Natural killer cell treated with Interleukin-12 subunit alpha and Interleukin-12 subunit beta and Interleukin-15 and Interleukin-18, amount 100 ng/mL, for 72 hours (primary cell): ENCODE measurements around the gene HOXD9. TPM values are rescaled to one million over a fixed set of nuclear protein-coding genes. Genes with fewer than 3 reads are reported as not detected.

Experiments used
- ATAC-seq, 2 donors: fragments of 150-1000 bp; cut with Tn5 transposase in 1 of 2; sonication (Bioruptor Pico), chemical (Tn5 transposase) in 1 of 2; 2 replicates each; pipeline ENCODE4 v1.10.0; 2021
- DNase-seq: peaks from one replicate; pipeline ENCODE4 v3.0.0; 2022; ENCODE audit warnings: low spot score
- H3K27ac Mint-ChIP-seq, 2 donors: 1 replicate in 1 of 2; 2 replicates in 1 of 2; pipeline ENCODE4 v1.8.0; 2022; ENCODE audit warnings: mixed read lengths in 2 of 2, mild to moderate bottlenecking in 1 of 2, moderate library complexity in 1 of 2
- H3K27me3 Mint-ChIP-seq, 2 donors: 1 replicate in 1 of 2; 2 replicates in 1 of 2; pipeline ENCODE4 v1.8.0; 2022; ENCODE audit warnings: mixed read lengths in 2 of 2
- H3K36me3 Mint-ChIP-seq: one replicate; pipeline ENCODE4 v1.8.0; 2022; ENCODE audit warnings: mixed read lengths
- H3K4me1 Mint-ChIP-seq, 2 donors: 1 replicate in 1 of 2; 2 replicates in 1 of 2; pipeline ENCODE4 v1.8.0; 2022; ENCODE audit warnings: low read depth in 2 of 2, mixed read lengths in 2 of 2, mild to moderate bottlenecking in 1 of 2
- H3K4me3 Mint-ChIP-seq: one replicate; pipeline ENCODE4 v1.8.0; 2022; ENCODE audit warnings: mixed read lengths
- H3K9me3 Mint-ChIP-seq: 2 replicates; pipeline ENCODE4 v1.8.0; 2022; ENCODE audit warnings: mixed read lengths
- total RNA-seq, 2 donors: library from RNA; stranded (reverse); gene quantifications; one replicate each; pipeline ENCODE4 v1.2.3, GENCODE V29; 2022

Gene HOXD9
- total RNA-seq, 2 donors from 2014 or later: not detected

GRCh38 chr2:176114930-176115625 is 7.4 kb upstream of the HOXD9 start:
- no peak for ATAC-seq
- H3K4me1 Mint-ChIP-seq: peaks cover 8 to 9% of the 10 kb centered on the region in 2 donors
- H3K27ac Mint-ChIP-seq: no peak overlapping the region
- H3K9me3 Mint-ChIP-seq: peaks cover 3% of the 10 kb centered on the region
- peaks cover 57 to 79% of the 10 kb centered on the region in 2 donors for H3K27me3 Mint-ChIP-seq
- no peak overlapping the region for H3K4me3 Mint-ChIP-seq
- H3K36me3 Mint-ChIP-seq: peaks cover 13% of the 10 kb centered on the region
- no peak for DNase-seq

- no peak within 1 kb of the TSS for H3K4me3 Mint-ChIP-seq
These were observed 6.4 kb upstream of the HOXD9 start, which contains the start of gene HOXD10 for GRCh38 chr2:176115883-176116813. HOXD10 (plus strand) TSS chr2:176116778; CDS start chr2:176116834, 56 bp downstream.

GRCh38 chr2:176117162-176117822 is 5.2 kb upstream of the HOXD9 start:
- H3K36me3 Mint-ChIP-seq: peaks cover 13% of the 10 kb centered on the region
- DNase-seq (no peak), ATAC-seq (no peak)
- peaks cover 8 to 9% of the 10 kb centered on the region in 2 donors for H3K4me1 Mint-ChIP-seq
- no peak overlapping the region for H3K4me3 Mint-ChIP-seq
- peaks cover 3% of the 10 kb centered on the region for H3K9me3 Mint-ChIP-seq
- H3K27ac Mint-ChIP-seq: no peak overlapping the region
- H3K27me3 Mint-ChIP-seq: peaks cover 52 to 79% of the 10 kb centered on the region in 2 donors

More at GRCh38 chr2:176115883-176116813, 6.4 kb upstream of the HOXD9 start, which contains the start of gene HOXD10:
- ATAC-seq: no peak
- Mint-ChIP-seq H3K4me1 (peaks cover 8 to 9% of the 10 kb centered on the region in 2 donors), H3K27ac (no peak within 1 kb of the TSS), H3K9me3 (peaks cover 3% of the 10 kb centered on the region), H3K27me3 (peaks cover 57 to 83% of the 10 kb centered on the region in 2 donors), H3K36me3 (peaks cover 13% of the 10 kb centered on the region)
- no peak for DNase-seq

GRCh38 chr2:176117823-176118371 is 4.6 kb upstream of the HOXD9 start:
- Mint-ChIP-seq H3K4me1 (peaks cover 8 to 9% of the 10 kb centered on the region in 2 donors), H3K36me3 (peaks cover 13% of the 10 kb centered on the region), H3K9me3 (peaks cover 3% of the 10 kb centered on the region), H3K27ac (no peak overlapping the region), H3K4me3 (peak overlapping the region; percentile 40), H3K27me3 (peaks cover 53 to 74% of the 10 kb centered on the region in 2 donors)
- DNase-seq (no peak), ATAC-seq (no peak)

GRCh38 chr2:176118601-176119339 is 3.7 kb upstream of the HOXD9 start:
- H3K4me3 Mint-ChIP-seq: peak overlapping the region; percentile 40

GRCh38 chr2:176120364-176121189 is 1.9 kb upstream of the HOXD9 start:
- Mint-ChIP-seq H3K9me3 (peaks cover 3% of the 10 kb centered on the region), H3K4me3 (no peak overlapping the region), H3K4me1 (peaks cover 9 to 13% of the 10 kb centered on the region in 2 donors), H3K27me3 (peaks cover 64 to 73% of the 10 kb centered on the region in 2 donors), H3K36me3 (peaks cover 13% of the 10 kb centered on the region), H3K27ac (no peak overlapping the region)
- DNase-seq (no peak), ATAC-seq (no peak)

More at GRCh38 chr2:176118601-176119339, 3.7 kb upstream of the HOXD9 start:
- no peak overlapping the region for H3K27ac Mint-ChIP-seq
- no peak for ATAC-seq
- H3K36me3 Mint-ChIP-seq: peaks cover 13% of the 10 kb centered on the region
- DNase-seq: no peak
- peaks cover 9 to 11% of the 10 kb centered on the region in 2 donors for H3K4me1 Mint-ChIP-seq
- peaks cover 3% of the 10 kb centered on the region for H3K9me3 Mint-ChIP-seq
- peaks cover 54 to 69% of the 10 kb centered on the region in 2 donors for H3K27me3 Mint-ChIP-seq

- DNase-seq (no peak), ATAC-seq (no peak)
- Mint-ChIP-seq H3K9me3 (peaks cover 3% of the 10 kb centered on the region), H3K27me3 (peaks cover 67 to 76% of the 10 kb centered on the region in 2 donors), H3K27ac (no peak overlapping the region), H3K36me3 (peaks cover 13% of the 10 kb centered on the region), H3K4me1 (peaks cover 9 to 13% of the 10 kb centered on the region in 2 donors), H3K4me3 (no peak overlapping the region)
These were observed 1.1 kb upstream of the HOXD9 start for GRCh38 chr2:176121190-176122051.

- ATAC-seq: peak in 1 of 2 donors; percentile 14
These were observed 352 bp upstream of the HOXD9 start for GRCh38 chr2:176122052-176122682.

GRCh38 chr2:176123411-176124109 is 1.0 kb downstream of the HOXD9 start:
- Mint-ChIP-seq H3K27me3 (peaks cover 66 to 75% of the 10 kb centered on the region in 2 donors), H3K36me3 (peaks cover 12% of the 10 kb centered on the region), H3K9me3 (peaks cover 3% of the 10 kb centered on the region), H3K27ac (no peak overlapping the region), H3K4me3 (no peak overlapping the region), H3K4me1 (peaks cover 11 to 15% of the 10 kb centered on the region in 2 donors)
- ATAC-seq: no peak
- DNase-seq: no peak

More at GRCh38 chr2:176122052-176122682, 352 bp upstream of the HOXD9 start:
- DNase-seq: no peak
- H3K27me3 Mint-ChIP-seq: peaks cover 65 to 75% of the 10 kb centered on the region in 2 donors
- H3K36me3 Mint-ChIP-seq: peaks cover 7% of the 10 kb centered on the region
- no peak overlapping the region for H3K4me3 Mint-ChIP-seq
- H3K4me1 Mint-ChIP-seq: peaks cover 9 to 13% of the 10 kb centered on the region in 2 donors
- peaks cover 3% of the 10 kb centered on the region for H3K9me3 Mint-ChIP-seq
- no peak overlapping the region for H3K27ac Mint-ChIP-seq

- Mint-ChIP-seq H3K27ac (no peak overlapping the region), H3K36me3 (peaks cover 7% of the 10 kb centered on the region), H3K9me3 (no peaks in the 10 kb centered on the region), H3K4me3 (no peak overlapping the region), H3K27me3 (peaks cover 62 to 74% of the 10 kb centered on the region in 2 donors), H3K4me1 (peaks cover 7 to 15% of the 10 kb centered on the region in 2 donors)
- DNase-seq (no peak), ATAC-seq (no peak)
These were observed 1.8 kb downstream of the HOXD9 start for GRCh38 chr2:176124110-176124946.
